OCI-M1 (cell line): Measurements from ENCODE around the gene DDR2.

ENCODE experiments used
- DNase-seq: peaks from one replicate; lab custom pipeline; 2025; lab: John Stamatoyannopoulos, UW

Gene DDR2

GRCh38 chr1:162835157-162835899 lies 203.1 kb downstream of the DDR2 start:
- no peak for DNase-seq
